Neural cell (in vitro differentiated cells): Measurements from ENCODE around the gene PPP1R8. TPM values are rescaled to one million over a fixed set of nuclear protein-coding genes. Genes with fewer than 3 reads are reported as not detected.

Experiments used
- H2AFZ ChIP-seq: fragments of 200-600, 300-800 bp; sonication (generic), shearing (Covaris generic); 2 replicates; pipeline ENCODE4 v1.6.0; 2014; ENCODE audit warnings: low read depth, mild to moderate bottlenecking, antibody characterized with exemption, low read length, moderate library complexity
- H3F3A ChIP-seq: fragments of 200-600 bp; shearing (Covaris generic); 2 replicates; pipeline ENCODE4 v1.6.1; 2016; ENCODE audit warnings: mild to moderate bottlenecking, moderate library complexity, mixed read lengths, antibody characterized with exemption, low read length; ENCODE audit not compliant: insufficient read depth, poor library complexity, severe bottlenecking
- H3K27ac ChIP-seq: fragments of 200-600, 300-800 bp; sonication (generic), shearing (Covaris generic); 2 replicates; pipeline ENCODE4 v1.5.1; 2014; ENCODE audit warnings: mild to moderate bottlenecking, low read length, moderate library complexity
- H3K27me3 ChIP-seq: fragments of 300-800, 200-600 bp; sonication (generic), shearing (Covaris generic); 2 replicates; pipeline ENCODE4 v1.6.0; 2014; ENCODE audit warnings: mild to moderate bottlenecking, low read depth, low read length, moderate library complexity; ENCODE audit not compliant: insufficient read depth
- H3K36me3 ChIP-seq: fragments of 300-800, 200-600 bp; sonication (generic), shearing (Covaris generic); 2 replicates; pipeline ENCODE4 v1.5.1; 2014; ENCODE audit warnings: mild to moderate bottlenecking, antibody characterized with exemption, low read length, moderate library complexity; ENCODE audit not compliant: insufficient read depth
- H3K4me2 ChIP-seq: fragments of 300-800, 200-600 bp; sonication (generic), shearing (Covaris generic); 2 replicates; pipeline ENCODE4 v1.6.0; 2014; ENCODE audit warnings: mild to moderate bottlenecking, low read length
- H3K4me3 ChIP-seq: fragments of 300-800, 200-600 bp; sonication (generic), shearing (Covaris generic); 2 replicates; pipeline ENCODE4 v1.5.1; 2014; ENCODE audit warnings: mild to moderate bottlenecking, low read length, moderate library complexity
- H3K79me2 ChIP-seq: fragments of 200-600 bp; shearing (Covaris generic); replicated peaks from 2 replicates; pipeline ENCODE4 v1.6.0; 2014; ENCODE audit warnings: mild to moderate bottlenecking, low read length, moderate library complexity; ENCODE audit not compliant: insufficient read depth
- H3K9ac ChIP-seq: fragments of 300-800, 200-600 bp; sonication (generic), shearing (Covaris generic); 2 replicates; pipeline ENCODE4 v1.6.1; 2016; ENCODE audit warnings: mild to moderate bottlenecking, low read length, mixed read lengths
- H3K9me2 ChIP-seq: fragments of 200-600 bp; shearing (Covaris generic); 2 replicates; pipeline ENCODE4 v1.6.1; 2016; ENCODE audit warnings: mild to moderate bottlenecking, low read length, mixed read lengths; ENCODE audit not compliant: insufficient read depth
- H3K9me3 ChIP-seq: fragments of 200-600, 300-800 bp; sonication (generic), shearing (Covaris generic); 2 replicates; pipeline ENCODE4 v1.6.1; 2016; ENCODE audit warnings: mild to moderate bottlenecking, mixed run types, low read length, moderate library complexity, mixed read lengths
- H4K20me1 ChIP-seq: fragments of 200-600 bp; shearing (Covaris generic); 2 replicates; pipeline ENCODE4 v1.6.1; 2016; ENCODE audit warnings: mild to moderate bottlenecking, mixed run types; ENCODE audit not compliant: insufficient read depth
- EP300 ChIP-seq: fragments of 450-650 bp; conservative IDR thresholded peaks from 2 replicates; pipeline ENCODE4 v1.6.1; 2014; ENCODE audit warnings: antibody characterized with exemption, mild to moderate bottlenecking, moderate library complexity; ENCODE audit not compliant: poor library complexity, severe bottlenecking
- EZH2 ChIP-seq: fragments of 200-600, 300-800 bp; shearing (Covaris generic), sonication (generic); IDR thresholded peaks from 2 replicates; pipeline ENCODE4 v1.6.1; 2014; ENCODE audit warnings: antibody characterized with exemption, low read length, borderline replicate concordance, mild to moderate bottlenecking; ENCODE audit not compliant: insufficient read depth, poor library complexity, severe bottlenecking
- MXI1 ChIP-seq: fragments of 450-650 bp; conservative IDR thresholded peaks from 2 replicates; pipeline ENCODE4 v1.6.1; 2014; ENCODE audit warnings: antibody characterized with exemption, mild to moderate bottlenecking; ENCODE audit not compliant: poor library complexity, severe bottlenecking
- POLR2AphosphoS5 ChIP-seq: IDR thresholded peaks from 2 replicates; pipeline ENCODE4 v1.6.1; 2012
- RAD21 ChIP-seq: fragments of 450-650 bp; conservative IDR thresholded peaks from 2 replicates; pipeline ENCODE4 v1.6.1; 2014; ENCODE audit warnings: antibody characterized with exemption, mild to moderate bottlenecking, moderate library complexity
- SMC3 ChIP-seq: fragments of 450-650 bp; conservative IDR thresholded peaks from 2 replicates; pipeline ENCODE4 v1.6.1; 2014; ENCODE audit warnings: antibody characterized with exemption, mild to moderate bottlenecking, moderate library complexity; ENCODE audit not compliant: poor library complexity
- TAF1 ChIP-seq: IDR thresholded peaks from 2 replicates; pipeline ENCODE4 v1.6.1; 2012; ENCODE audit warnings: low read depth
- polyA plus RNA-seq: library from polyadenylated mRNA; depleted of rRNA; stranded (reverse); fragments of >200 nt; gene quantifications from 2 replicates; pipeline ENCODE4 v1.2.3, GENCODE V29; 2014
- TF ChIP-seq, protein P1 (sequence below): fragments of 450-650 bp; IDR thresholded peaks from 2 replicates; pipeline ENCODE4 v1.5.1; 2014; ENCODE audit warnings: antibody characterized with exemption, mild to moderate bottlenecking, moderate library complexity; ENCODE audit not compliant: poor library complexity, severe bottlenecking
- TF ChIP-seq, protein P2 (sequence below): IDR thresholded peaks from 2 replicates; pipeline ENCODE4 v1.6.1; 2012; ENCODE audit warnings: borderline replicate concordance

PPP1R8 gene
- polyA plus RNA-seq, 1 donor from 2014 or later: 90.1 TPM

- Histone ChIP-seq H3K9me2 (no peaks in the 10 kb centered on the region), H3K9me3 (no peaks in the 10 kb centered on the region), H3K36me3 (no peaks in the 10 kb centered on the region), H3F3A (no peaks in the 10 kb centered on the region), H3K4me2 (no peak overlapping the region), H3K27me3 (no peaks in the 10 kb centered on the region), H3K9ac (no peak overlapping the region), H3K27ac (no peak overlapping the region), H2AFZ (no peak overlapping the region), H3K79me2 (peaks cover 46% of the 10 kb centered on the region), H4K20me1 (no peaks in the 10 kb centered on the region), H3K4me3 (no peak overlapping the region)
- TF ChIP-seq POLR2AphosphoS5: no peak
- no peak for TF ChIP-seq EZH2
- no peak for TF ChIP-seq MXI1
- no peak for TF ChIP-seq TAF1
- no peak for TF ChIP-seq SMC3
- TF ChIP-seq, protein P1, sequence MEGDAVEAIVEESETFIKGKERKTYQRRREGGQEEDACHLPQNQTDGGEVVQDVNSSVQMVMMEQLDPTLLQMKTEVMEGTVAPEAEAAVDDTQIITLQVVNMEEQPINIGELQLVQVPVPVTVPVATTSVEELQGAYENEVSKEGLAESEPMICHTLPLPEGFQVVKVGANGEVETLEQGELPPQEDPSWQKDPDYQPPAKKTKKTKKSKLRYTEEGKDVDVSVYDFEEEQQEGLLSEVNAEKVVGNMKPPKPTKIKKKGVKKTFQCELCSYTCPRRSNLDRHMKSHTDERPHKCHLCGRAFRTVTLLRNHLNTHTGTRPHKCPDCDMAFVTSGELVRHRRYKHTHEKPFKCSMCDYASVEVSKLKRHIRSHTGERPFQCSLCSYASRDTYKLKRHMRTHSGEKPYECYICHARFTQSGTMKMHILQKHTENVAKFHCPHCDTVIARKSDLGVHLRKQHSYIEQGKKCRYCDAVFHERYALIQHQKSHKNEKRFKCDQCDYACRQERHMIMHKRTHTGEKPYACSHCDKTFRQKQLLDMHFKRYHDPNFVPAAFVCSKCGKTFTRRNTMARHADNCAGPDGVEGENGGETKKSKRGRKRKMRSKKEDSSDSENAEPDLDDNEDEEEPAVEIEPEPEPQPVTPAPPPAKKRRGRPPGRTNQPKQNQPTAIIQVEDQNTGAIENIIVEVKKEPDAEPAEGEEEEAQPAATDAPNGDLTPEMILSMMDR: no peak
- no peak for TF ChIP-seq RAD21
- TF ChIP-seq, protein P2, sequence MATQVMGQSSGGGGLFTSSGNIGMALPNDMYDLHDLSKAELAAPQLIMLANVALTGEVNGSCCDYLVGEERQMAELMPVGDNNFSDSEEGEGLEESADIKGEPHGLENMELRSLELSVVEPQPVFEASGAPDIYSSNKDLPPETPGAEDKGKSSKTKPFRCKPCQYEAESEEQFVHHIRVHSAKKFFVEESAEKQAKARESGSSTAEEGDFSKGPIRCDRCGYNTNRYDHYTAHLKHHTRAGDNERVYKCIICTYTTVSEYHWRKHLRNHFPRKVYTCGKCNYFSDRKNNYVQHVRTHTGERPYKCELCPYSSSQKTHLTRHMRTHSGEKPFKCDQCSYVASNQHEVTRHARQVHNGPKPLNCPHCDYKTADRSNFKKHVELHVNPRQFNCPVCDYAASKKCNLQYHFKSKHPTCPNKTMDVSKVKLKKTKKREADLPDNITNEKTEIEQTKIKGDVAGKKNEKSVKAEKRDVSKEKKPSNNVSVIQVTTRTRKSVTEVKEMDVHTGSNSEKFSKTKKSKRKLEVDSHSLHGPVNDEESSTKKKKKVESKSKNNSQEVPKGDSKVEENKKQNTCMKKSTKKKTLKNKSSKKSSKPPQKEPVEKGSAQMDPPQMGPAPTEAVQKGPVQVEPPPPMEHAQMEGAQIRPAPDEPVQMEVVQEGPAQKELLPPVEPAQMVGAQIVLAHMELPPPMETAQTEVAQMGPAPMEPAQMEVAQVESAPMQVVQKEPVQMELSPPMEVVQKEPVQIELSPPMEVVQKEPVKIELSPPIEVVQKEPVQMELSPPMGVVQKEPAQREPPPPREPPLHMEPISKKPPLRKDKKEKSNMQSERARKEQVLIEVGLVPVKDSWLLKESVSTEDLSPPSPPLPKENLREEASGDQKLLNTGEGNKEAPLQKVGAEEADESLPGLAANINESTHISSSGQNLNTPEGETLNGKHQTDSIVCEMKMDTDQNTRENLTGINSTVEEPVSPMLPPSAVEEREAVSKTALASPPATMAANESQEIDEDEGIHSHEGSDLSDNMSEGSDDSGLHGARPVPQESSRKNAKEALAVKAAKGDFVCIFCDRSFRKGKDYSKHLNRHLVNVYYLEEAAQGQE: no peak
- TF ChIP-seq EP300: no peak
Measured at GRCh38 chr1:27833470-27833869, 2.9 kb downstream of the PPP1R8 start.

- H3K4me3 ChIP-seq: no peak overlapping the region
- no peak overlapping the region for H3K4me2 ChIP-seq
- no peak overlapping the region for H3K27ac ChIP-seq
- no peaks in the 10 kb centered on the region for H3F3A ChIP-seq
- H4K20me1 ChIP-seq: no peaks in the 10 kb centered on the region
- no peaks in the 10 kb centered on the region for H3K27me3 ChIP-seq
- no peaks in the 10 kb centered on the region for H3K36me3 ChIP-seq
- H3K79me2 ChIP-seq: peaks cover 46% of the 10 kb centered on the region
- no peak overlapping the region for H3K9ac ChIP-seq
- no peaks in the 10 kb centered on the region for H3K9me2 ChIP-seq
- no peaks in the 10 kb centered on the region for H3K9me3 ChIP-seq
- TF ChIP-seq POLR2AphosphoS5 (no peak), RAD21 (no peak), SMC3 (no peak), EP300 (no peak)
- TF ChIP-seq, protein P2: no peak
- no peak overlapping the region for H2AFZ ChIP-seq
Measured at GRCh38 chr1:27835046-27835445, 4.5 kb downstream of the PPP1R8 start.
